T47D (cell line): Measurements from ENCODE around the gene PPDPF.
"Not testable (repeated sequence)": the region's sequence is repeated elsewhere in the genome, so short reads cannot be mapped to it uniquely, and the experiment has no call there.

Experiments used
- DNase-seq, 2 experiments: peaks; one replicate each; pipeline versions ENCODE4 v3.0.0 to v3.0.0-alpha.2; 2011 to 2012; ENCODE audit warnings: low read depth in 1 of 2, low spot score in 1 of 2
- JUND ChIP-seq: IDR thresholded peaks from 2 replicates; pipeline ENCODE4 v1.6.1; 2012; ENCODE audit warnings: low read depth
- in situ Hi-C: cut with HindIII; loops from 2 replicates; pipeline ENCODE4 v1.10.0; 2016; ENCODE audit warnings: low sequenced_read_pairs, low pct_unique_long_range_greater_than_20kb

Gene PPDPF

DNA sequence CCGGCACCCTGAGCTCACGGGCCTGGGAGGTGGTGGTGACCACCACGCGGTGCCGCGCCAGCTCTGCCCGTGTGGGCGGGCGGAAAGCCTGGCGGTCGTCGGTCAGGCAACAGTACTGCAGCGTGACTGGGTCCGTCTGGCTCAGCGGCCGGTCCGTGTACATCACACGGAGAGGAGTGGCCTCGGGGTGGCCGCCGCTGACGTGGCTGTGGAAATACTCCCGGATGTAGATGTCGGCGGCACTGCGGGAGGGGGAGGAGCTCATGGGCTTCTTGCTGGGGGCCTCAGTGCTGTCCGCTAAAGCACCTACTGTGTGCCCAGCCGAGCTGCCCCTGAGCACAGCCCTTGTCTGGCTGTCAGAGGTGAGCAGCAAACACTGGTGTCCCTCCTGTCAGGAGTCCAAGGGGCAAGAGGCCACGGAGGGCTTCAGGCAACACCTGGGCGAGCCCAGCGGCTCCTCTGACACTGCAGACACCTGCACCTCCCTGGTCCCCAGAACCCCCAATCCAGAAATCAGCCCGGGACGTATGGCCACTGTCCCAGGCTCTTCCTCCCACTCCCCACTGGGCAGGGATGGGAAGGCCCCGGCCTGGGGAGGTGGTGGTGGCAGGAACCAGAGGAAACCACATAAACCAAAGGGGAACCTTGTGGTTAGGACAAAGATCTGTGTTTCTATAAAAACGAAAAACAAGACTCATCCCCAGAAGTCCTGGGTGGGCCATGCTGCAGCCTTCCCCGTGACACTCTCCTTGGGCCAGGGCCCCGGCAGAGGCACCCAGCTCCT, 47.0 kb downstream of the PPDPF start:
- in situ Hi-C loops: no loop called here
- no peak for DNase-seq
- TF ChIP-seq JUND: no peak

DNA sequence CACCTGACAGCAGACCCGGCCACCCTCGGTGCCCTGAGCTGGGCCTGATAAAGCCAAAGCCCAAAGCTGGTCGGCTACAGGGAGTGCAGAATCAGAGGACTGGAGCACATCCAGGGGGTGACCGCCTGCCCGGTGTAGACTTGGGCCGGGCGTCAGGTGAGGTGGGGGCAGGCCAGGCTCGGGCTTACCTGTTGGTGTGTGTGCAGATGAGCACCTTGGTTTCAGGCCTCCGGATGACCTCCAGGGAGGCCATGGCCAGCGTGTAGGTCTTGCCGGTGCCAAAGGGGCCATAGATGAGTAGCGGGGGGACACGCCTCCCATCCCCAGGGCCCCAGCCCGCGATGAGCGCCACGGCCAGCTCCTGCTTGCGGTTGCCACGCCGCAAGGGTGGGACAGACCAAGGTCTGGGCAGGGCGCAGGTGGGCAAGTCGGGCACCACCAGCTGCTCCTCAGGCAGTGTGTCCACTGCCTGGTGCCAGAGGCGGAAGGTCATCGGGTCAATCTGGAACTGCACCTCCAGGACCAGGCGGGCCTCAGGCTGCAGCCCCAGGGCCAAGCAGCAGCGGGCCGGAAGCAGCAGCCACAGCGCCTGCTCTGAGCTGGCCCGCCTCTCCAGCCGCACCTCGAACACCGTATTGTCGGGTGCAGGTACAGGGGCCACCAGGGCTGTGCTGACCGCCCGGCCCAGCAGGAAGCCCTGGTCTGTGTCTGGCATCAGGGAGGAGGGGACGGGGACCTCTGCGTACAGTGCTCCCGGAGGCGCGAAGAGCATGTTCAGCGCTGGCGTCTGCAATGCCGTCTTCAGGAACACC, 47.8 kb downstream of the PPDPF start:
- no peak for TF ChIP-seq JUND
- no peak for DNase-seq
- in situ Hi-C loops: no loop called here

- in situ Hi-C loops: no loop called here
- no peak for DNase-seq
- TF ChIP-seq JUND: no peak
Measured at GRCh38 chr20:63568986-63569949, 48.7 kb downstream of the PPDPF start.

GRCh38 chr20:63570281-63571086, 49.9 kb downstream of the PPDPF start:
- no peak for DNase-seq
- no peak for TF ChIP-seq JUND
- in situ Hi-C loops: no loop called here

- DNase-seq, in situ Hi-C loops: not testable (repeated sequence)
Measured at GRCh38 chr20:63571087-63571478, 50.5 kb downstream of the PPDPF start.
